OCI-M2 (cell line): ENCODE data around the gene PAPSS2.
"Not testable (repeated sequence)": the region's sequence is repeated elsewhere in the genome, so short reads cannot be mapped to it uniquely, and the experiment has no call there.

Source experiments
- DNase-seq: peaks from one replicate; lab custom pipeline; 2025; ENCODE audit not compliant: unreplicated experiment; lab: John Stamatoyannopoulos, UW

The PAPSS2 gene

GRCh38 chr10:87642486-87642885 lies 17.2 kb upstream of the PAPSS2 start:
- no peak for DNase-seq

GRCh38 chr10:87642988-87643387 lies 16.7 kb upstream of the PAPSS2 start:
- DNase-seq: no peak

GRCh38 chr10:87643920-87644319 lies 15.8 kb upstream of the PAPSS2 start:
- no peak for DNase-seq

GRCh38 chr10:87644500-87644899 lies 15.2 kb upstream of the PAPSS2 start:
- DNase-seq: not testable (repeated sequence)

- DNase-seq: no peak
Measured at GRCh38 chr10:87646192-87646909, 13.3 kb upstream of the PAPSS2 start.

- no peak for DNase-seq
Measured at GRCh38 chr10:87646935-87647334, 12.7 kb upstream of the PAPSS2 start.

- DNase-seq: no peak
Measured at GRCh38 chr10:87650838-87651589, 8.7 kb upstream of the PAPSS2 start.

GRCh38 chr10:87651801-87652200 lies 7.9 kb upstream of the PAPSS2 start:
- DNase-seq: no peak

- DNase-seq: no peak
Measured at GRCh38 chr10:87652261-87652660, 7.4 kb upstream of the PAPSS2 start.

GRCh38 chr10:87654212-87654611 lies 5.5 kb upstream of the PAPSS2 start:
- DNase-seq: no peak

- DNase-seq: no peak
Measured at GRCh38 chr10:87656431-87657072, 3.1 kb upstream of the PAPSS2 start.

- DNase-seq: no peak
Measured at GRCh38 chr10:87657371-87657770, 2.3 kb upstream of the PAPSS2 start.

- no peak for DNase-seq
Measured at GRCh38 chr10:87658321-87658795, 1.3 kb upstream of the PAPSS2 start.

- no peak for DNase-seq
Measured at GRCh38 chr10:87658858-87659555, 671 bp upstream of the PAPSS2 start.

GRCh38 chr10:87660484-87661133 lies 931 bp downstream of the PAPSS2 start:
- DNase-seq: no peak

- DNase-seq: no peak
Measured at GRCh38 chr10:87661861-87662785, 2.4 kb downstream of the PAPSS2 start.

- DNase-seq: no peak
Measured at GRCh38 chr10:87664276-87664701, 4.6 kb downstream of the PAPSS2 start.

- no peak for DNase-seq
Measured at GRCh38 chr10:87667493-87667892, 7.8 kb downstream of the PAPSS2 start.

GRCh38 chr10:87668324-87669074 lies 8.8 kb downstream of the PAPSS2 start:
- no peak for DNase-seq
